ENCODE results near the gene PPBP. TPM values are rescaled to one million over a fixed set of nuclear protein-coding genes. Genes with fewer than 3 reads are reported as not detected.
"Not testable (repeated sequence)": the region's sequence is repeated elsewhere in the genome, so short reads cannot be mapped to it uniquely, and the experiment has no call there.

PPBP gene
- total RNA-seq, 1 donor = not detected

GRCh38 chr4:73952352-73952751 lies 35.6 kb downstream of the PPBP start:
- no peak for DNase-seq (ENCODE audit: low read depth)
- no peak overlapping the region for H3K4me3 ChIP-seq (ENCODE audit: low read depth, low read length)
- TF ChIP-seq, protein P1, sequence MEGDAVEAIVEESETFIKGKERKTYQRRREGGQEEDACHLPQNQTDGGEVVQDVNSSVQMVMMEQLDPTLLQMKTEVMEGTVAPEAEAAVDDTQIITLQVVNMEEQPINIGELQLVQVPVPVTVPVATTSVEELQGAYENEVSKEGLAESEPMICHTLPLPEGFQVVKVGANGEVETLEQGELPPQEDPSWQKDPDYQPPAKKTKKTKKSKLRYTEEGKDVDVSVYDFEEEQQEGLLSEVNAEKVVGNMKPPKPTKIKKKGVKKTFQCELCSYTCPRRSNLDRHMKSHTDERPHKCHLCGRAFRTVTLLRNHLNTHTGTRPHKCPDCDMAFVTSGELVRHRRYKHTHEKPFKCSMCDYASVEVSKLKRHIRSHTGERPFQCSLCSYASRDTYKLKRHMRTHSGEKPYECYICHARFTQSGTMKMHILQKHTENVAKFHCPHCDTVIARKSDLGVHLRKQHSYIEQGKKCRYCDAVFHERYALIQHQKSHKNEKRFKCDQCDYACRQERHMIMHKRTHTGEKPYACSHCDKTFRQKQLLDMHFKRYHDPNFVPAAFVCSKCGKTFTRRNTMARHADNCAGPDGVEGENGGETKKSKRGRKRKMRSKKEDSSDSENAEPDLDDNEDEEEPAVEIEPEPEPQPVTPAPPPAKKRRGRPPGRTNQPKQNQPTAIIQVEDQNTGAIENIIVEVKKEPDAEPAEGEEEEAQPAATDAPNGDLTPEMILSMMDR (IDR thresholded peaks at IDR 0.05; ENCODE audit: insufficient read depth, low read depth, low read length) = no peak

GRCh38 chr4:73950376-73950920 lies 37.5 kb downstream of the PPBP start:
- not testable (repeated sequence) for H3K4me3 ChIP-seq (ENCODE audit: low read depth, low read length); DNase-seq (ENCODE audit: low read depth)

- no peak for DNase-seq (ENCODE audit: low read depth)
- TF ChIP-seq, protein P1 (IDR thresholded peaks at IDR 0.05; ENCODE audit: insufficient read depth, low read depth, low read length) = no peak
- H3K4me3 ChIP-seq (ENCODE audit: low read depth, low read length) = no peak overlapping the region
These were observed 38.8 kb downstream of the PPBP start for GRCh38 chr4:73948990-73949706.

- DNase-seq (ENCODE audit: low read depth) = no peak
- TF ChIP-seq, protein P1 (IDR thresholded peaks at IDR 0.05; ENCODE audit: insufficient read depth, low read depth, low read length) = no peak
- H3K4me3 ChIP-seq (ENCODE audit: low read depth, low read length) = no peak overlapping the region
These were observed 39.7 kb downstream of the PPBP start for GRCh38 chr4:73948291-73948690.

DNA sequence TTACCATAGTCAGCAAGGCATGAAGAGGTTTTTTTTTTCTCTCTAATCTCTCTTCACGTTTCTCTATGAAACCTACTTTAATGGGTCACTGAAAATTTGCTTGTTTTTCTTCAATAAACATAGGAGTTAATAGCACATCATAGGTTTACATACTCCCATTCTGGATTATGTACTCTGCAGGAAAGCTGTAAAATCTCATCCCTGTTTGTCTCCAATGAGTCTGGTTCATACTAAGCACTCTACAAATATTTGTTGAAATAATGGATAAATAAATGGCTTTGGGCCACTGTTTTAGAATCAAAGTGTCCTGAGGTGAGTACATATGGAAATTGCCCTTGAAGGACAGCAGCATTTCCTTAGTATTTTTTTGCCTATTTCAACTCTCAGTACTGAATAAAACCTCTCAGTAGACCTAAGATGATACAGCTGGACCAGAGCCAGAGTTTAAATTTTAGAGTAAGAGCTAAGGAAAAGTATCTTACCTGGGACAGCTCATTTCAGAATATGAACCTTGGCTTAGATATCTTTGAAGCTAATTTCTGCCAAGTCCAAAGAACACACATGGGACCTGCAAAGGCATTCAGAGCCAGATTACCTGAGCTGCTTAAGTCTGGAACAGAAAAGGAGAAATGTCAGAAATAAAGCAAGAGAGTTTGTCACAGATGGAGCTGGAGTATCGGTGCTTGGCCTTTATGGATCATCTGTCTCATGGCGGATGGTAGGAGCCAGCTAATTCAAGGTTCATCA lies 40.6 kb downstream of the PPBP start:
- no peak for DNase-seq (ENCODE audit: low read depth)
- no peak overlapping the region for H3K4me3 ChIP-seq (ENCODE audit: low read depth, low read length)
- TF ChIP-seq, protein P1 (IDR thresholded peaks at IDR 0.05; ENCODE audit: insufficient read depth, low read depth, low read length) = no peak

DNA sequence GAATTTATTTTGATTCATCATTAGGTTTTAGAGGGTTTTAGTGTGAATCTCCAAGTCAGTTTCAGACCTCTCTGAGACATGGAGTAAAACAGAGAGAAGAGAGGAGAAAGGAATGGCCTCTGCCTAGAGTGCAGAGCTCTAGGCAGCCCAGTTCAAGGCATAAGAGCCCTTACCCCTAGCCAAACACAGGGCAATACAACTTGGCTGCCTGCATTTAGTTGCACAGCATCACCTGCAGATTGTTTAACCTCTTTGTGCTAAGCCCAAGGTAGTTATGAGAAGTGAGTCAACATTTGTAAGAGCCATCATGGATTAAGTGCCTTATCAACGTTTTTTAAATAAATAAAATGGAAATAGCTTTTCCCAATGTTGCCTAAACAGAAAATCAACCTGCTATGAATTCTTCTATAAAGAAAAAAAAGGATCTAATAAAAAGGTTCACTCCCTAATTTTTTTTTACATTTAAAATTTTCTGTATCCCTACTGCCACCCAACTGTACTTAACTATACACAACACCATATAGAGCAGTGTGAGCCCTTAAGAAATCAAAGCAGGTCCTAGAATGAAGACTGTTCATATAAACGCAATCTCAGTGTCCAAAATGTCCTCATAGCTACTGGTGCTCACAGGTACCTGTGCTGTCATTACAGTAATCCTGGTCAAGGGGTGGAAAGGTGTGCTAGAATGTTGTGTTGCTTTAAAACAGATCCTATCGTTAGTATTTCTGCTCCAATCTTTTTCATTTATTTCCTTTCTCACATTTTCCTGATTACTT lies 42.1 kb downstream of the PPBP start:
- TF ChIP-seq, protein P1 (IDR thresholded peaks at IDR 0.05; ENCODE audit: insufficient read depth, low read depth, low read length) = no peak
- DNase-seq (ENCODE audit: low read depth) = no peak
- no peak overlapping the region for H3K4me3 ChIP-seq (ENCODE audit: low read depth, low read length)

DNA sequence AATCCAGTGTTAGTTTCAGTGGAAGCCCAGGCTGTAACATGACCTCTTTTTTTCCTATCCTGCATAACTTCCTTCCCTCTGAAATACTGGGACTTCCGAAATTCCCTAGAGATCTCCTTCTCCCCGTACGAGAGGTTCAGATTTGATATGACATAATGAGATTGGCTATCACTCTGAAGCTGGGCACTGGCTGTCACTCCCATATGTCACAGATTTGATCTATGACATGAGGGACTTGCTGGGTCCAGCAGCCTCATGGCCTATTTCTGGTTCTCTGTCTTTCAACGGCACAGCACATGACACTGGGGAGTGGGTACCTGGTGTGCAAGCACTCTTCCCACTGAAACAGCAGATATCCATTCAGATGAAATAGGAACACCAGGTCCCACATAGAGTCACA lies 42.9 kb downstream of the PPBP start:
- TF ChIP-seq, protein P1 (IDR thresholded peaks at IDR 0.05; ENCODE audit: insufficient read depth, low read depth, low read length) = no peak
- DNase-seq (ENCODE audit: low read depth) = no peak
- H3K4me3 ChIP-seq (ENCODE audit: low read depth, low read length) = no peak overlapping the region
